ENCODE measurements around the gene STAB2. TPM values are rescaled to one million over a fixed set of nuclear protein-coding genes. Genes with fewer than 3 reads are reported as not detected.

STAB2 gene
- total and polyA plus RNA-seq, 4 experiments from 2014 or later, result not detected

DNA sequence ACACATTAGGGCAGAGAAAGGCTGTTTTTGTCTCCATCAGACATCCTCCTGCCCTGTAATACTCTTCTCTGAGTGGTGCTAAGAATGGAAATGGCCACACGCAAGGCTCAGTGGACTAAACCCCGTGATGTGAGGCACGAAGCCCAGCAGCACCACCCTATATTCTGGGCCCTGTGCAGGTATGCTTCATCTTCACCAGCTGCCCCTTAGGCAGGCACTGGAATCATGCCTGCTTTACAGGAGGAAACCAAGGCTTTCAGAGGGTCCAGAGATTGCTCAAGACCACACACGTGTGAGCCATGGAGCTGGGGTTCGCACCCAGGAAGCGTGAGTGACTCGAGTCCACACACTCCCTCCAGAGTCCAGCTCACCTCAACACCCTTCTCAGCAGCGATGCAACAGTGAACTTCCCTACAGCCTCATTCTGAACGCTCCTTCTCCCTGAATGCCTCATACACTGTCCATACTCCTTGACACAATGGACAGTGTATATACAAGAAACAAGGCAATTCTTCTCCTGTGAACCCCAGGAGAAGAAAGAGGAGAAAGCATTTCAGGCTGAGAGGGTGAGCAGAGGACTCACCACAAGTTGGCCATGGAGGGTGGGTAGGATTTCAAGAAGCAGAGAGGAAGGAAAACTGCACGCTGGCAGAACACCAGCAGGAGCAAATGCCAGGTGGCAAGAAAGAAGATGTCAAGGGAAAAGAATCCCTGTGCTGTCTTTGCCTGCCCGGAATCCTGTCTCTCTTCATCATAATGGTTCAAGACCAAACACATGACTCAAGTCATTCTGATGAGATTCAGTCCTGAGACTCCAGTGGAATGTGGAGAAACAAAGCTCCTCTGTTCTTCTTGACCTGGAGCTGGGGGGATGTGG lies 214.9 kb downstream of the STAB2 start:
- CTCF ChIA-PET (ENCODE audit: partially characterized antibody), result no interaction called here
- no peaks in the 10 kb centered on the region for H3K4me1 ChIP-seq (ENCODE audit: insufficient read depth, low read length)

GRCh38 chr12:103802586-103802886 lies 215.5 kb downstream of the STAB2 start:
- peaks cover 31 to 54% of the 10 kb centered on the region in 2 donors for H3K36me3 Mint-ChIP-seq
- intact Hi-C loops (cut with micrococcal nuclease), result no loop called here
- Histone ChIP-seq H3K4me1 (ENCODE audit: insufficient read depth, low read length) (no peaks in the 10 kb centered on the region), H3K27me3 (ENCODE audit: insufficient read depth, low read length) (no peaks in the 10 kb centered on the region), H3K27ac (ENCODE audit: low read depth, low read length) (no peak overlapping the region), H3K4me3 (ENCODE audit: low read length in 2 of 2) (no peak overlapping the region), H3K36me3 (ENCODE audit: insufficient read depth, low read length) (no peaks in the 10 kb centered on the region), H3K9me3 (ENCODE audit: control insufficient read depth in 1 of 2, low read length in 2 of 2) (no peaks in the 10 kb centered on the region)
- ChIA-PET POLR2A (ENCODE audit: partially characterized antibody) (no interaction called here), CTCF (ENCODE audit: partially characterized antibody) (no interaction called here)
- H3K4me3 Mint-ChIP-seq, result no peak overlapping the region
- DNase-seq, result no peak
- no peak overlapping the region for H3K27ac Mint-ChIP-seq
- no peaks in the 10 kb centered on the region for H3K27me3 Mint-ChIP-seq
- H3K4me1 Mint-ChIP-seq, result peaks cover 0 to 1% (median 0%) of the 10 kb centered on the region in 4 donors
- H3K9me3 Mint-ChIP-seq, result no peaks in the 10 kb centered on the region

More for the DNA sequence above, 214.9 kb downstream of the STAB2 start:
- no peak for DNase-seq
- H3K27me3 Mint-ChIP-seq, result no peaks in the 10 kb centered on the region
- no peak overlapping the region for H3K27ac ChIP-seq (ENCODE audit: low read depth, low read length)
- H3K4me3 ChIP-seq (ENCODE audit: low read length in 2 of 2), result no peak overlapping the region
- POLR2A ChIA-PET (ENCODE audit: partially characterized antibody), result no interaction called here
- peaks cover 0 to 1% (median 0%) of the 10 kb centered on the region in 4 donors for H3K4me1 Mint-ChIP-seq
- no peak overlapping the region for H3K4me3 Mint-ChIP-seq
- H3K9me3 ChIP-seq (ENCODE audit: control insufficient read depth in 1 of 2, low read length in 2 of 2), result no peaks in the 10 kb centered on the region
- H3K9me3 Mint-ChIP-seq, result no peaks in the 10 kb centered on the region
- H3K36me3 Mint-ChIP-seq, result peaks cover 31 to 57% of the 10 kb centered on the region in 2 donors
- no peaks in the 10 kb centered on the region for H3K27me3 ChIP-seq (ENCODE audit: insufficient read depth, low read length)
- H3K27ac Mint-ChIP-seq, result peak overlapping the region in 1 of 7 donors; percentile 27
- intact Hi-C loops (cut with micrococcal nuclease), result no loop called here
- no peaks in the 10 kb centered on the region for H3K36me3 ChIP-seq (ENCODE audit: insufficient read depth, low read length)

- no peak overlapping the region for H3K4me3 ChIP-seq (ENCODE audit: low read length in 2 of 2)
- H3K9me3 ChIP-seq (ENCODE audit: control insufficient read depth in 1 of 2, low read length in 2 of 2), result no peaks in the 10 kb centered on the region
- POLR2A ChIA-PET (ENCODE audit: partially characterized antibody), result no interaction called here
- DNase-seq, result no peak
- H3K9me3 Mint-ChIP-seq, result no peaks in the 10 kb centered on the region
- no peaks in the 10 kb centered on the region for H3K36me3 ChIP-seq (ENCODE audit: insufficient read depth, low read length)
- H3K4me3 Mint-ChIP-seq, result no peak overlapping the region
- no peaks in the 10 kb centered on the region for H3K27me3 Mint-ChIP-seq
- H3K4me1 Mint-ChIP-seq, result peaks cover 0 to 1% (median 0%) of the 10 kb centered on the region in 4 donors
- peaks cover 25 to 50% of the 10 kb centered on the region in 2 donors for H3K36me3 Mint-ChIP-seq
- intact Hi-C loops (cut with micrococcal nuclease), result no loop called here
- no peaks in the 10 kb centered on the region for H3K27me3 ChIP-seq (ENCODE audit: insufficient read depth, low read length)
- CTCF ChIA-PET (ENCODE audit: partially characterized antibody), result no interaction called here
- H3K27ac Mint-ChIP-seq, result no peak overlapping the region
- no peaks in the 10 kb centered on the region for H3K4me1 ChIP-seq (ENCODE audit: insufficient read depth, low read length)
- no peak overlapping the region for H3K27ac ChIP-seq (ENCODE audit: low read depth, low read length)
Measured at GRCh38 chr12:103803847-103804246, 216.8 kb downstream of the STAB2 start.

- intact Hi-C loops (cut with micrococcal nuclease), result no loop called here
- no peak for DNase-seq
- ChIA-PET CTCF (ENCODE audit: partially characterized antibody) (no interaction called here), POLR2A (ENCODE audit: partially characterized antibody) (no interaction called here)
- Mint-ChIP-seq H3K36me3 (peaks cover 18 to 52% of the 10 kb centered on the region in 2 donors), H3K27ac (no peak overlapping the region), H3K27me3 (no peaks in the 10 kb centered on the region), H3K4me1 (peaks cover 0 to 1% (median 0%) of the 10 kb centered on the region in 4 donors), H3K9me3 (no peaks in the 10 kb centered on the region), H3K4me3 (peak overlapping the region in 1 of 8 donors; percentile 22)
- Histone ChIP-seq H3K9me3 (ENCODE audit: control insufficient read depth in 1 of 2, low read length in 2 of 2) (no peaks in the 10 kb centered on the region), H3K36me3 (ENCODE audit: insufficient read depth, low read length) (no peaks in the 10 kb centered on the region), H3K4me1 (ENCODE audit: insufficient read depth, low read length) (no peaks in the 10 kb centered on the region), H3K27ac (ENCODE audit: low read depth, low read length) (no peak overlapping the region), H3K27me3 (ENCODE audit: insufficient read depth, low read length) (no peaks in the 10 kb centered on the region), H3K4me3 (ENCODE audit: low read length in 2 of 2) (no peak overlapping the region)
Measured at GRCh38 chr12:103805655-103806360, 218.7 kb downstream of the STAB2 start.

DNA sequence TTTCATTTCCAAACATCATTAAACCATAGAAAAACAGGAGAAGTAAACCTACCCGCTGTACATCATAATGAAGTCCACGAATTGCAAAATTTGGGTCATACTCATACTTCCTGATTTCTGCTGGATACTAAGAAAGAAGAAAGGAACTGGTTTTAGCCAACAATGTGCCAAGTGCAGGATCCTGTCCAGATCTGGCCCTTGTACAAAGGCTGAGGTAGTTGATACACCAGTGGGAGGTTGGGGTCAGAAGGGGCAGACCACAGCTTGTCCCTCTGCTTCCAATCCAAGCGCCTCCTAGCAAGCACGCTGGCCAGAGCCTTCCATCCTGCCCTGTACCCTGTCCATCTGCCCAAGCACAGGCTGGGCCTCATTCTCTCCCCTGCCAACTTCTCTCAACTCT lies 219.7 kb downstream of the STAB2 start:
- H3K4me3 Mint-ChIP-seq, result no peak overlapping the region
- no peak overlapping the region for H3K27ac Mint-ChIP-seq
- peaks cover 0 to 1% (median 0%) of the 10 kb centered on the region in 4 donors for H3K4me1 Mint-ChIP-seq
- H3K4me3 ChIP-seq (ENCODE audit: low read length in 2 of 2), result no peak overlapping the region
- peaks cover 22 to 58% of the 10 kb centered on the region in 2 donors for H3K36me3 Mint-ChIP-seq
- H3K9me3 Mint-ChIP-seq, result no peaks in the 10 kb centered on the region
- no peaks in the 10 kb centered on the region for H3K27me3 ChIP-seq (ENCODE audit: insufficient read depth, low read length)
- ChIA-PET CTCF (ENCODE audit: partially characterized antibody) (no interaction called here), POLR2A (ENCODE audit: partially characterized antibody) (no interaction called here)
- intact Hi-C loops (cut with micrococcal nuclease), result no loop called here
- no peaks in the 10 kb centered on the region for H3K4me1 ChIP-seq (ENCODE audit: insufficient read depth, low read length)
- no peaks in the 10 kb centered on the region for H3K36me3 ChIP-seq (ENCODE audit: insufficient read depth, low read length)
- H3K27ac ChIP-seq (ENCODE audit: low read depth, low read length), result no peak overlapping the region
- DNase-seq, result no peak
- H3K27me3 Mint-ChIP-seq, result no peaks in the 10 kb centered on the region
- H3K9me3 ChIP-seq (ENCODE audit: control insufficient read depth in 1 of 2, low read length in 2 of 2), result no peaks in the 10 kb centered on the region

GRCh38 chr12:103807561-103808238 lies 220.6 kb downstream of the STAB2 start:
- Histone ChIP-seq H3K36me3 (ENCODE audit: insufficient read depth, low read length) (no peaks in the 10 kb centered on the region), H3K27me3 (ENCODE audit: insufficient read depth, low read length) (no peaks in the 10 kb centered on the region), H3K4me3 (ENCODE audit: low read length in 2 of 2) (no peak overlapping the region), H3K27ac (ENCODE audit: low read depth, low read length) (no peak overlapping the region), H3K4me1 (ENCODE audit: insufficient read depth, low read length) (no peaks in the 10 kb centered on the region), H3K9me3 (ENCODE audit: control insufficient read depth in 1 of 2, low read length in 2 of 2) (no peaks in the 10 kb centered on the region)
- Mint-ChIP-seq H3K9me3 (no peaks in the 10 kb centered on the region), H3K4me3 (no peak overlapping the region), H3K4me1 (peaks cover 0 to 1% (median 0%) of the 10 kb centered on the region in 4 donors), H3K27ac (no peak overlapping the region), H3K27me3 (no peaks in the 10 kb centered on the region), H3K36me3 (peaks cover 22 to 54% of the 10 kb centered on the region in 2 donors)
- CTCF ChIA-PET (ENCODE audit: partially characterized antibody), result no interaction called here
- intact Hi-C loops (cut with micrococcal nuclease), result no loop called here
- POLR2A ChIA-PET (ENCODE audit: partially characterized antibody), result no interaction called here
- no peak for DNase-seq

GRCh38 chr12:103808239-103808880 lies 221.3 kb downstream of the STAB2 start:
- intact Hi-C loops (cut with micrococcal nuclease), result no loop called here
- Mint-ChIP-seq H3K9me3 (no peaks in the 10 kb centered on the region), H3K4me3 (no peak overlapping the region), H3K4me1 (peaks cover 0 to 1% (median 0%) of the 10 kb centered on the region in 4 donors), H3K27ac (no peak overlapping the region), H3K27me3 (no peaks in the 10 kb centered on the region), H3K36me3 (peaks cover 24 to 55% of the 10 kb centered on the region in 2 donors)
- H3K4me1 ChIP-seq (ENCODE audit: insufficient read depth, low read length), result no peaks in the 10 kb centered on the region
- H3K27me3 ChIP-seq (ENCODE audit: insufficient read depth, low read length), result no peaks in the 10 kb centered on the region
- no peaks in the 10 kb centered on the region for H3K36me3 ChIP-seq (ENCODE audit: insufficient read depth, low read length)
- POLR2A ChIA-PET (ENCODE audit: partially characterized antibody), result no interaction called here
- H3K27ac ChIP-seq (ENCODE audit: low read depth, low read length), result no peak overlapping the region
- CTCF ChIA-PET (ENCODE audit: partially characterized antibody), result no interaction called here
- no peak overlapping the region for H3K4me3 ChIP-seq (ENCODE audit: low read length in 2 of 2)
- no peak for DNase-seq
- H3K9me3 ChIP-seq (ENCODE audit: control insufficient read depth in 1 of 2, low read length in 2 of 2), result no peaks in the 10 kb centered on the region
